HG02943 (cell line): ENCODE measurements around the gene ZNF782.
"Not testable (repeated sequence)": the region's sequence is repeated elsewhere in the genome, so short reads cannot be mapped to it uniquely, and the experiment has no call there.

Experiments
- ATAC-seq: cut with Tn5 transposase; IDR thresholded peaks from one replicate; pipeline ENCODE4 v1.9.1; 2021; ENCODE audit warnings: mild to moderate bottlenecking, low read depth, moderate library complexity; ENCODE audit not compliant: unreplicated experiment

Gene ZNF782

DNA sequence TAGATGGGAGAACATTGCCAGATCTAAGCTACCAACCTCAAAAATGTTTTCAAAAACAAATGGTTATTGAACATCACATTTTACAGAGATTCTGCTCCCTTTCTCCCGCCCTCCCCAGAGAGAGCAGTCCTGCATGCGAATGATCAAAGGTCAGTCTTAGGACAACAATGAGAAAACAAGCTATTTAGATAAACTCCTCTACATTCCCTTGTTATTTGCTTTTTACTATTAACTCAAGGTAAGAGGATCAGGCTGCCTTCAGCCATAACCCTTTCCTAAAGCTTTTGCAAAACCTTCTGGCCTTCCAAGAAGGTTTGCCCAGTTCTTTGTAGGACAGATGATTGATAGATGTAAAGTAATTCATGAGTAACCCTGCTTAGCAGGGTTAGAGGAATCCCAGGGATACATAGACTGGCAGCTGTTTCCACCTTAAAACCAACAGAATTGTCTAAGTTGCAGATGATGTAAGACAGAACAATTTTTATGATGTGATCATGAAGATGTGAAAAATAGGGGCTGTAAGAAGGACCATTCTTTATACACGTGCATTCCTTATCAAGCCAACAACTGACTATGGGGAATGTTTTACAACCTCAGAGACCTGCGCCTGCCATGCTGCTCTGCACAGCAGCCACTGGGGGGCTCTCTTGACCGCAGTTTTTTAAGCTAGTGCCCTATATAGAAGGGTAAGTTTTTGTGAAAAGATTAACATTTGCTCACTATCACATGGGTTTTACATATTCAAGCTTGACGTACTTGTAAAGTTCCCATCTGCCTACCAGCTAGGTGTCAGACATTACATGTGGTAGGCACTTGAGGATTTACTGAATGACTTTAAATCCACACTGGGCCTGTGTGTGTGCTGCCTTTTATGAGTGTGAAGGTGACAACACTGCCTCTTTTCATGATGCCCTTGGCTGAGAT, 2.3 kb upstream of the ZNF782 start:
- peak; percentile 46 for ATAC-seq

GRCh38 chr9:96854651-96855273, 448 bp upstream of the ZNF782 start:
- ATAC-seq: no peak

GRCh38 chr9:96852676-96853075, 1.6 kb downstream of the ZNF782 start:
- no peak for ATAC-seq

DNA sequence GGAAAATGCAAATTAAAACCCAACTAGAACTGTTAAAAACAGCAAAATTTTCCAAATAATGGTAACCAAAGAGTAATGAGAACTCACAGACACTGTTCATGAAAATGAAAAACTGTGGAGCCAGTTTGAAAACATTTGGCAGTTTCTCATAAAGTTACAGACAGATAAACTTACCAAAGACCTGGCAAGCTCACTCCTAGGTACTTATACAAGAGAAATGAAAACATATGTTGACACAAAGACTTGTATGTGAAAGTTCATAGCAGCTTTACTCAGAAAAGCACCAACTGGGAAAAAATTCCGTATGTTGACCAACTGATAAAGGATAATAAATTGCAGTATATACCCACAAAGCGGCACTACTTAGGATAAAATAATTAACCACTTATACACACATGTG, 10.3 kb downstream of the ZNF782 start:
- ATAC-seq: no peak

DNA sequence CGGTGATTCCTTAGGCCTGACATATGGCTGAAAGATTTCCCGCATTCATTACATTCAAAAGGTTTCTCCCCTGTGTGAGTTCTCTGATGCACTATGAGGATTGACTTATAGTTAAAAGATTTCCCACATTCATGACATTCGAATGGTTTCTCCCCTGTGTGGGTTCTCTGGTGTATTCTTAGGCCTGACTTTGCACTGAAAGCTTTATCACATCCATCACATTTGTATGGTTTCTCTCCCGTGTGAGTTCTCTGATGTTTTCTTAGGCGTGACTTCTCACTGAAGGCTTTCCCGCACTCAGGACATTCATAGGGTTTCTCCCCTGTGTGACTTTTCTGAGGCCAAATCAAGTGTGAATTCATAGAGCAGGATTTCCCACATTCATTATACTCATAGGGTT, 35.8 kb downstream of the ZNF782 start:
- no peak for ATAC-seq

GRCh38 chr9:96817973-96818372, 36.3 kb downstream of the ZNF782 start:
- no peak for ATAC-seq

GRCh38 chr9:96813607-96814006, 40.7 kb downstream of the ZNF782 start:
- ATAC-seq: no peak

GRCh38 chr9:96798959-96799358, 55.4 kb downstream of the ZNF782 start:
- ATAC-seq: not testable (repeated sequence)

DNA sequence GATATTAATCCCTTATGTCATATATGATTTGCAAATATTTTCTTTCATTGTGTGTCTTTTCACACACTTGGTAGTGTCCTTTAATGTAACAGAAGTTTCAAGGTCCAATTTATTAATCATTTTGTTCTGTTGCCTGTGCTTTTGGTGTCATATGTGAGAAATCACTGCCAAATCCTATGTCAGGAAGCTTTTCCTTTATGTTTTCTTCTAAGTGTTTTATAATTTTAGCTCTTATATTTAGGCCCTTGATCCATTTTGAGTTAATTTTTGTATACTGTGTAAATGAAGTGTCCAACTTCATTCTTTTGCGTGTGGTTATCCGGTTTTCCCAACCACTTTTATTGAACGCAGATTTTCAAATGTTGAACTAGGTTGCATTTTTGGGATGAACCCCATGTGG, 70.3 kb downstream of the ZNF782 start:
- ATAC-seq: no peak

GRCh38 chr9:96782235-96782634, 72.1 kb downstream of the ZNF782 start:
- no peak for ATAC-seq

DNA sequence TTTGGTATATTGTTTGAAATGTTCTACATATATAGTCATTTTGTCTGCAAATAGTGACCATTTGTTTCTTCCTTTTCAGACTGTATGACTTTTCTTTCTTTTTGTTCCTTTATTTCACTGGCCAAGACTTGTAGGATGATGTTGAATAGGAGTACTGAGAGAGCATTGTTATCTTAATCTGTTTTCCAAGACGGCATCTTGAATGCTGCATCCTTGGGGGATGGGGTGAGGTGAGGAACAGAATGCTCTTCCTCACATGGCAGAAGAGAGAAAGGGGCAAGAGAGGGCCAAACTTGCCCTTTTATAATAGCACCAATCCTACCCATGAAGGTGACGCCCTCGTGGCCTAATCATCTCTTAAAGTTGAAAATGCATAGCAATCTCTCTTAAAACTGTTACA, 72.8 kb downstream of the ZNF782 start:
- no peak for ATAC-seq

- ATAC-seq: no peak
Measured at GRCh38 chr9:96779089-96779488, 75.2 kb downstream of the ZNF782 start.

DNA sequence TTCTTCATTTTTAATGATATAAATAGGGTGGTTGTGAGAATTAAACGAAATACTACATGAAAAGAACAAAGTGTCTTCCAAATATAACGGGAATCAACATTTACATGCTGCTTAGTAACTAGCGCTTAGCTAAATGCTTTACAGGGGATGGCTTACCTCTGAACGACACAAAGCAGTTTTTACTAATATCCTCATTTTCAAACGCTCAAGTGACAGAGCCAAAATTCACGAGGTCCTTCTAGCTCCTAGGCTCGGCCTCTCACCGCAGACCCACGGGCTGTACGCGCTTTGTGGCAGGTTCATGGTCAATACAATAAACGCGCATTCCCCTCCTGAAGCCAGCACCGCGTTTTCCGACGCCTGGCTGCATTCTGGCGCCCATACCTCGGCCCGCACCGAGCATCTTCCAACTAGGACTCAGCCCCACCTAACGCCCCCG, 76.9 kb downstream of the ZNF782 start:
- no peak for ATAC-seq

DNA sequence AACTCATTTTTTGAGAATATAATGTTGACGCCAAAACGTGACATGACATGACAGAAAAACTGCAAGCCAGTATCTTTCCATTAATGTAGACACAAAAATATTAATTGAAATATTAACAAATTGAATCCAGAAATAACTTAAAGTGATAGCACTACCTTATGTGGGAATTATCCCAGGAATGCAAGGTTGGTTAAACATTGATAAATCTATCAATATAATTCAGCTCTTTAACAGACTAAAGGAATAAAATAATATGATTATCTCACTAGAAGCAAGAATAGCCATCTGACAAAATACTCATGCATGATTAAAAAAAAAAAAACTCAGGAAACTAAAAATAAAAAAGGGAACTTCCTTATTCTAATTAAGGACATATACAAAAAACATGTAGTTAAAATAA, 83.2 kb downstream of the ZNF782 start:
- no peak for ATAC-seq

DNA sequence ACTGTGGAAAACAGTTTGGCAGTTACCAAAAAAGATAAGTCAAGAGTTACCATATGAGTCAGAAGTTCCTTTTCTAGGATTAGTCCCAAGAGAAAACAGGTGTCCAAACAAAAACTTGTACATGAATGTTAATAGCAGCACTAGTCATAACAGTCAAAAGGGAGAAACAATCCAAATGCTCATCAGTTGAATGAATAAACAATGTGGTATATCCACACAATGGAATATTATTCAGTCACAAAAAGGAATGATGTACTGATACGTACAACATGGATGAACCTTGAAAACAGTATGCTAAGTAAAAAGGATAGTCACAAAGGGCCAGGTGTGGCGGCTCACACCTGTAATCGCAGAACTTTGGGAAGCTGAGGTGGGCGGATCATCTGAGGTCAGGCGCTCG, 84.3 kb downstream of the ZNF782 start:
- ATAC-seq: no peak
